ENCODE results near the gene APOBEC4. TPM values are rescaled to one million over a fixed set of nuclear protein-coding genes. Genes with fewer than 3 reads are reported as not detected.
"Not testable (repeated sequence)": the region's sequence is repeated elsewhere in the genome, so short reads cannot be mapped to it uniquely, and the experiment has no call there.

APOBEC4 gene
- total RNA-seq, 1 donor from 2014 or later, result not detected

DNA sequence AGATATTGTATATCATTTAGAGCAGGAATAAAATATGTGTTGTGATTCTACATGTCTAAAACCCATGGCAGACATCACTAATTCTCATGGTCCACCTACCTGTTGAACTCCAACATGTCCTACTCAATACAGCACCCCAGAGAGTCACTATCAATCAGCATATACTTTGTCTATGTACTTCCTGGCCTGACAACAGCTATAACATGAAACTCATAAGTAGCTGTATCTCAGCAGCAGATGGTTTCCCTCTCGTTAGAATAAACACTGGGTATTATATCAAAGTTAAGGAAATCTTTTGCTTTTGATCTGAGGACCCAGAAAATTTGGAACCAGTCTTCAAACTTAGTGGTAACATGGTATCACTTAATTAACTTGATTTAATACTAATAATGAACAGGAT is 33.3 kb downstream of the APOBEC4 start:
- DNase-seq, result no peak
- Mint-ChIP-seq H3K27me3 (no peaks in the 10 kb centered on the region), H3K36me3 (ENCODE audit: low read depth) (peaks cover 10% of the 10 kb centered on the region), H3K27ac (no peak overlapping the region), H3K9me3 (no peaks in the 10 kb centered on the region), H3K4me1 (peaks cover 4% of the 10 kb centered on the region), H3K4me3 (no peak overlapping the region)
- intact Hi-C loops (cut with micrococcal nuclease), result no loop called here

DNA sequence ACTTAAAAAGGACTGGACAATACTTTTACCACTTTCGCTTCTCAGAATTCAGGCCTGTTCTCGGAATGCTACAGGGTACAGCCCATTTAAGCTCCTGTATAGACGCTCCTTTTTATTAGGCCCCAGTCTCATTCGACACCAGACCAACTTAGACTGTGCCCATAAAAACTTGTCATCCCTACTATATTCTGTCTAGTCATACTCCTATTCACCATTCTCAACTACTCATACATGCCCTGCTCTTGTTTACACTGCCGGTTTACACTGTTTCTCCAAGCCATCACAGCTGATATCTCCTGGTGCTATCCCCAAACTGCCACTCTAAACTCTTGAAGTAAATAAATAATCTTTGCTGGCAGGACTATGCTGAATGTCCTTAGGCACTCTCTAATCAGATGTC is 34.9 kb downstream of the APOBEC4 start:
- H3K27me3 Mint-ChIP-seq; intact Hi-C loops (cut with micrococcal nuclease); DNase-seq; H3K36me3 Mint-ChIP-seq (ENCODE audit: low read depth); H3K27ac Mint-ChIP-seq; H3K9me3 Mint-ChIP-seq; H3K4me1 Mint-ChIP-seq; H3K4me3 Mint-ChIP-seq: not testable (repeated sequence)

DNA sequence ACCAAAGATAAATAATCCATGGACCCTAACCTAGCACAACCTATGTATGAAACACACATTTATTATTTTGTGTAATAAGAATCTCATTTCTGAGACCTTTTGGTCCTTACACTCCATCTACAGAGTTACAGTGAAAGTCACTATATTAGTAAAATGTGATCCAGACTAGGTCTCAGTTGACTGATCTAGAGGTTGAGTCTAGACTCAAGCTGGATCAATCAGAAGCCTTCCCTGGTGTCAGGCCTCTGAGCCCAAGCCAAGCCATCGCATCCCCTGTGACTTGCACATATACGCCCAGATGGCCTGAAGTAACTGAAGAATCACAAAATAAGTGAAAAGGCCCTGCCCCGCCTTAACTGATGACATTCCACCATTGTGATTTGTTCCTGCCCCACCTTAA is 40.1 kb downstream of the APOBEC4 start:
- intact Hi-C loops (cut with micrococcal nuclease); DNase-seq; H3K27ac Mint-ChIP-seq; H3K4me1 Mint-ChIP-seq; H3K9me3 Mint-ChIP-seq; H3K4me3 Mint-ChIP-seq; H3K36me3 Mint-ChIP-seq (ENCODE audit: low read depth): not testable (repeated sequence)
- H3K27me3 Mint-ChIP-seq, result peaks cover 15% of the 10 kb centered on the region

GRCh38 chr1:183612407-183612806 is 40.7 kb downstream of the APOBEC4 start:
- H3K4me1 Mint-ChIP-seq, result peaks cover 5% of the 10 kb centered on the region
- H3K9me3 Mint-ChIP-seq, result no peaks in the 10 kb centered on the region

GRCh38 chr1:183611021-183611420 is 42.1 kb downstream of the APOBEC4 start:
- intact Hi-C loops (cut with micrococcal nuclease), result no loop called here
- Mint-ChIP-seq H3K9me3 (no peaks in the 10 kb centered on the region), H3K27ac (no peak overlapping the region), H3K4me1 (peaks cover 6% of the 10 kb centered on the region), H3K27me3 (peaks cover 15% of the 10 kb centered on the region), H3K4me3 (no peak overlapping the region), H3K36me3 (ENCODE audit: low read depth) (no peaks in the 10 kb centered on the region)
- no peak for DNase-seq

More at GRCh38 chr1:183612407-183612806, 40.7 kb downstream of the APOBEC4 start:
- Mint-ChIP-seq H3K36me3 (ENCODE audit: low read depth) (no peaks in the 10 kb centered on the region), H3K4me3 (no peak overlapping the region), H3K27me3 (peaks cover 15% of the 10 kb centered on the region), H3K27ac (no peak overlapping the region)
- no peak for DNase-seq
- intact Hi-C loops (cut with micrococcal nuclease), result no loop called here

GRCh38 chr1:183609759-183610452 is 43.2 kb downstream of the APOBEC4 start:
- peaks cover 15% of the 10 kb centered on the region for H3K27me3 Mint-ChIP-seq
- intact Hi-C loops (cut with micrococcal nuclease), result no loop called here
- no peaks in the 10 kb centered on the region for H3K36me3 Mint-ChIP-seq (ENCODE audit: low read depth)
- H3K27ac Mint-ChIP-seq, result no peak overlapping the region
- no peaks in the 10 kb centered on the region for H3K9me3 Mint-ChIP-seq
- H3K4me1 Mint-ChIP-seq, result peaks cover 8% of the 10 kb centered on the region
- H3K4me3 Mint-ChIP-seq, result no peak overlapping the region
- DNase-seq, result no peak

GRCh38 chr1:183609313-183609712 is 43.8 kb downstream of the APOBEC4 start:
- Mint-ChIP-seq H3K4me3 (no peak overlapping the region), H3K36me3 (ENCODE audit: low read depth) (no peaks in the 10 kb centered on the region), H3K27ac (no peak overlapping the region), H3K4me1 (peaks cover 8% of the 10 kb centered on the region), H3K9me3 (no peaks in the 10 kb centered on the region), H3K27me3 (peaks cover 15% of the 10 kb centered on the region)
- intact Hi-C loops (cut with micrococcal nuclease), result no loop called here
- no peak for DNase-seq

DNA sequence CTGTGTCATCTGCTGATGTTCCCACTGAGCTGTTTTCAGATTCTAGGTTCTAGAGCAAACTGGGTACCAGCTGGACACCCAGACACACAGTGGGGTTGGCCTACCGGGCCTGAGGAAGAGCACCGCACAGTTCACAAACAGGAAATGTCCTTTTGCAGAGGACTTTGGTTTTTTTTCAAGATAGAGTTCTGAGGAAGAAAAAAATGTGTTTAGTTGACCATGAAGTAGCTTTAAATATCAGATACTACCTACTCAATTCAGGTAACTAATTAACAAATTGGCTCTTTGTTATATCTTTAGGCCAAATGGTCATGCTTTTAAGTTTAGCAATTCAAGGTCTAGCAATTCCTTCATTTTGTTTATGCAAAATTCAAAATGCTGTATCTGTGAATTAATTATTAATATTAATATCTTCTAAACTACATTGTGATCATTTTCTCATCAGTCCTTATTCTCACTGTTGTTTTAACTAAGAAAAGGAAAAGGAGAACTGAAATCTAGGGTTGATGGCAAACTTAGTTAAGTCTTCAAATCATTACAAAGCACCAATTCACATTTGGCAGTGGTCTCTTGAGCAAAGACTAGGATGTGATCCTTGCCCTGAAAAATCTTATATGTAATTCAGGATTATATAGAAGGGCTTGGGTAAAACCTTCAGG is 45.7 kb downstream of the APOBEC4 start:
- no peak for DNase-seq
- Mint-ChIP-seq H3K4me1 (peaks cover 15% of the 10 kb centered on the region), H3K27me3 (peaks cover 15% of the 10 kb centered on the region), H3K9me3 (no peaks in the 10 kb centered on the region), H3K36me3 (ENCODE audit: low read depth) (no peaks in the 10 kb centered on the region), H3K27ac (no peak overlapping the region), H3K4me3 (no peak overlapping the region)
- intact Hi-C loops (cut with micrococcal nuclease), result no loop called here

- no peaks in the 10 kb centered on the region for H3K9me3 Mint-ChIP-seq
- no peak for DNase-seq
These were observed 47.2 kb downstream of the APOBEC4 start for GRCh38 chr1:183605904-183606303.

GRCh38 chr1:183604815-183605214 is 48.3 kb downstream of the APOBEC4 start:
- H3K27ac Mint-ChIP-seq, result no peak overlapping the region
- DNase-seq, result no peak

More at GRCh38 chr1:183605904-183606303, 47.2 kb downstream of the APOBEC4 start:
- peaks cover 11% of the 10 kb centered on the region for H3K27me3 Mint-ChIP-seq
- H3K36me3 Mint-ChIP-seq (ENCODE audit: low read depth), result no peaks in the 10 kb centered on the region
- peaks cover 15% of the 10 kb centered on the region for H3K4me1 Mint-ChIP-seq
- no peak overlapping the region for H3K4me3 Mint-ChIP-seq
- H3K27ac Mint-ChIP-seq, result no peak overlapping the region
- intact Hi-C loops (cut with micrococcal nuclease), result no loop called here

DNA sequence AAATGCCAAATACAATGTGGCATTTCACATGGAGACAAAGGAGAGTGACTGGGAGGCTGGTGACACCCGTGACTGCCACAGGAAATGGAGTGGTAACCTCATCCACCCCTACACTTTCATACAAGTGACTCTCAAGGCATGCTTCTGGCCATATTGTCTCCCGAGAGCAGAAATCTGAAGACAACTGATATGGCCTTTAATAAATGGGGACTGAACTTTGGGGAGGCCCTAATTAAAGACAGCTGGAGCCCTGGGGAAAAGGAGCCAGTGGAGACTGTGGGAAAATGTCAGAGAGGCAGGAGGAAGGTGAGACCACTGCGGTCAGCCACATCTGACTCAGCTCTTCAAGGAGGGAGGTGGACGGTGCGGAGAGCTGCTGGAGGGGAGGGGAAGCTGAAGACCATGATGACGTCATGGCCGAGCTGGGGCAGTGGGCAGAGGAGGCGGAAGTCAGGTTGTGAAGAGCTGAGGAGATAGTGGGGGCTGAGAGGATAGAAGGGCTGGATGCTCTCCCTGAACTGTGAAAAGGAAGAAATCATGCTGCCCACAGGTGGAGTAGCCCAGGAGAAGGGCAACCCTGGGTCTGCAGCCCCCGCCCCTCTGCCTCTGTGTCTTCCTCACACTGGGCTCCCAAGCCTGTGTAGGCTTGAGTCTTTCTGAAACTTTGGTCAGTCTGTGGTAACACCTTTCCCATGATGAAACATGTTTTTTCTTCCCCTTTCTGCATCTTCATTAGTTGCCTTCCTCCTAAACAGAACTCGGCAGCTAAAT is 48.9 kb downstream of the APOBEC4 start:
- Mint-ChIP-seq H3K9me3 (no peaks in the 10 kb centered on the region), H3K36me3 (ENCODE audit: low read depth) (no peaks in the 10 kb centered on the region), H3K4me3 (no peak overlapping the region), H3K4me1 (peaks cover 15% of the 10 kb centered on the region), H3K27ac (no peak overlapping the region), H3K27me3 (peaks cover 5% of the 10 kb centered on the region)
- no peak for DNase-seq
- intact Hi-C loops (cut with micrococcal nuclease), result no loop called here

More at GRCh38 chr1:183604815-183605214, 48.3 kb downstream of the APOBEC4 start:
- Mint-ChIP-seq H3K9me3 (no peaks in the 10 kb centered on the region), H3K4me3 (no peak overlapping the region), H3K4me1 (peaks cover 15% of the 10 kb centered on the region), H3K27me3 (peaks cover 5% of the 10 kb centered on the region), H3K36me3 (ENCODE audit: low read depth) (no peaks in the 10 kb centered on the region)
- intact Hi-C loops (cut with micrococcal nuclease), result no loop called here

- DNase-seq, result no peak
- no peak overlapping the region for H3K27ac Mint-ChIP-seq
- H3K4me1 Mint-ChIP-seq, result peaks cover 19% of the 10 kb centered on the region
- intact Hi-C loops (cut with micrococcal nuclease), result no loop called here
- H3K36me3 Mint-ChIP-seq (ENCODE audit: low read depth), result no peaks in the 10 kb centered on the region
- H3K9me3 Mint-ChIP-seq, result no peaks in the 10 kb centered on the region
- no peaks in the 10 kb centered on the region for H3K27me3 Mint-ChIP-seq
- no peak overlapping the region for H3K4me3 Mint-ChIP-seq
These were observed 50.6 kb downstream of the APOBEC4 start for GRCh38 chr1:183602510-183602909.

DNA sequence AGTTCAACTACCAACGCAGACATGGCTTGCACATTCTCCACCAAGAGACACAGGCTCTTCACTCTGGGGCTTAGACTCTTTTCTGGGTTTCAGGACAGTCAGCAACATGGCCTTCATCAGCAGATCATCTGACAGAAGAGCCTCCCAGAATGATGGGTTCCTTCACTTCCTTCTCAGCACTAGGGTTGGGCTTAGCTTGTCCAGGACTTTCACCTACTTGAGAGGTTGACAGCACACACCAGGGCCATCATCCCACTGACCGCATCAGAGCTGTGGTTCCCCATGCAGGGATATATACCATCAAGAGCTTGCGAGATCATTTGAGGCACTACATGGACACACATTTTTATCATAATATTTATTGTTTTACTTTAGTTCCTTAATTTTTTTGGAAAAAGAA is 52.5 kb downstream of the APOBEC4 start:
- Mint-ChIP-seq H3K27me3 (no peaks in the 10 kb centered on the region), H3K9me3 (no peaks in the 10 kb centered on the region), H3K27ac (no peak overlapping the region), H3K4me3 (no peak overlapping the region), H3K4me1 (peaks cover 17% of the 10 kb centered on the region), H3K36me3 (ENCODE audit: low read depth) (no peaks in the 10 kb centered on the region)
- intact Hi-C loops (cut with micrococcal nuclease), result no loop called here
- DNase-seq, result no peak

DNA sequence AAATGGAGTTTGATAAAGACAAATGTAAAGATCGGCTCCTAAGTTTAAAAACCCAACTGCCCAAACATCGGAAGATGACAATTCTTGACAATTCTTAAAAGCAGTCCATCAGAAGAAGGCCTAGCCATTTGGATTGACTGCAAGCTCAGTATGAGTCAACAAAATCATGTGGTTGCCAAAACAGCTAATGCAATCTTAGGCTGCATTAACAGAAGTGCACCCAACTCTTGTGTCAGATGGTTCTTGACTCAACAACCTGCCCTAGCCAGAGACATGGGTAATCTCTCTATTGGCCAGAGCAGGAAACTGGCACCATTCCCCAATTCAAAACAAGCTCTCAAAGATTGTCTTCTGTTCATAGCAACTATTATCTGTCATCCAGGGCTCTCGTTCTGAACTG is 53.0 kb downstream of the APOBEC4 start:
- no peak overlapping the region for H3K27ac Mint-ChIP-seq
- DNase-seq, result no peak
- H3K4me3 Mint-ChIP-seq, result no peak overlapping the region
- no peaks in the 10 kb centered on the region for H3K36me3 Mint-ChIP-seq (ENCODE audit: low read depth)
- intact Hi-C loops (cut with micrococcal nuclease), result no loop called here
- H3K9me3 Mint-ChIP-seq, result no peaks in the 10 kb centered on the region
- H3K27me3 Mint-ChIP-seq, result no peaks in the 10 kb centered on the region
- H3K4me1 Mint-ChIP-seq, result peaks cover 17% of the 10 kb centered on the region
